GM12878 (cell line): ENCODE data around the gene STKLD1. TPM values are rescaled to one million over a fixed set of nuclear protein-coding genes. Genes with fewer than 3 reads are reported as not detected.

Source experiments
- ATAC-seq: fragments of 200-7000 bp; cut with Tn5 transposase; 3 replicates; pipeline ENCODE4 v1.9.1; 2020; ENCODE audit warnings: mild to moderate bottlenecking, moderate library complexity
- BruUV-seq: library from RNA; stranded (reverse); fragments of 400-500 nt; replicated peaks from 2 replicates; lab custom pipeline; 2021; lab: Mats Ljungman, UMichigan
- CTCF ChIA-PET: fragments of 300-600 bp; sonication (Branson Sonifier 250); formaldehyde crosslinking; extraction: SDS; loops from one replicate; lab custom pipeline; 2021; ENCODE audit warnings: inconsistent platforms; lab: Yijun Ruan, JAX
- POLR2A ChIA-PET: fragments of 350-600 bp; formaldehyde crosslinking; extraction: SDS; loops from one replicate; lab custom pipeline; 2021; ENCODE audit warnings: inconsistent platforms; lab: Charles Lee
- RAD21 ChIA-PET: fragments of 300-600 bp; sonication (Branson Sonifier 250); formaldehyde crosslinking; loops from one replicate; lab custom pipeline; 2023; ENCODE audit warnings: antibody characterized with exemption; ENCODE audit not compliant: unreplicated experiment; lab: Charles Lee
- SMC1A ChIA-PET: fragments of 300-600 bp; sonication (Branson Sonifier 250); formaldehyde crosslinking; loops from one replicate; lab custom pipeline; 2023; ENCODE audit not compliant: unreplicated experiment, uncharacterized antibody; lab: Charles Lee
- DNase-seq: peaks from one replicate; pipeline ENCODE4 v3.0.0-alpha.2; 2011; ENCODE audit warnings: low read depth, low spot score
- FAIRE-seq: peaks from 3 replicates; lab custom pipeline; 2011; peaks lifted over from hg19 to GRCh38; lab: Jason Lieb, UNC
- H2AFZ ChIP-seq: 2 replicates; pipeline ENCODE4 v1.6.0; 2011; ENCODE audit warnings: low read depth, low read length, control low read depth; ENCODE audit not compliant: control insufficient read depth
- H3K27ac ChIP-seq: 2 replicates; pipeline ENCODE4 v1.5.1; 2011; ENCODE audit warnings: control low read depth; ENCODE audit not compliant: control insufficient read depth, insufficient read depth
- H3K27me3 ChIP-seq, 2 experiments: replicated peaks in 1 of 2; 2 replicates each; pipeline versions ENCODE4 v1.6.0 to v1.6.1; 2011; ENCODE audit warnings: low read length in 1 of 2; ENCODE audit not compliant: control insufficient read depth in 2 of 2, insufficient read depth in 2 of 2
- H3K36me3 ChIP-seq, 2 experiments: 2 replicates each; pipeline ENCODE4 v1.5.1; 2011; ENCODE audit warnings: low read length in 1 of 2; ENCODE audit not compliant: control insufficient read depth in 2 of 2, insufficient read depth in 2 of 2
- H3K4me1 ChIP-seq: 2 replicates; pipeline ENCODE4 v1.6.1; 2011; ENCODE audit warnings: mild to moderate bottlenecking, low read length, moderate library complexity, mixed read lengths; ENCODE audit not compliant: control insufficient read depth, insufficient read depth
- H3K4me2 ChIP-seq: 2 replicates; pipeline ENCODE4 v1.6.0; 2011; ENCODE audit warnings: control low read depth; ENCODE audit not compliant: control insufficient read depth, insufficient read depth
- H3K4me3 ChIP-seq: fragments of 200-600 bp; sonication (generic); 2 replicates; pipeline ENCODE4 v1.5.1; 2016
- H3K79me2 ChIP-seq: 2 replicates; pipeline ENCODE4 v1.6.0; 2011; ENCODE audit warnings: low read length; ENCODE audit not compliant: control insufficient read depth, insufficient read depth
- H3K9ac ChIP-seq: 2 replicates; pipeline ENCODE4 v1.8.0; 2011; ENCODE audit warnings: low read length, control low read depth, mixed read lengths; ENCODE audit not compliant: control insufficient read depth, insufficient read depth
- H3K9me3 ChIP-seq: replicated peaks from 3 replicates; pipeline ENCODE4 v1.5.1; 2011; ENCODE audit warnings: mild to moderate bottlenecking, low read length; ENCODE audit not compliant: control insufficient read depth, insufficient read depth
- H4K20me1 ChIP-seq: 2 replicates; pipeline ENCODE4 v1.6.0; 2011; ENCODE audit not compliant: control insufficient read depth, insufficient read depth
- CBFB ChIP-seq: IDR thresholded peaks from 2 replicates; pipeline ENCODE4 v1.6.1; 2016; ENCODE audit warnings: antibody characterized with exemption, low read depth
- CEBPB ChIP-seq, 2 experiments: fragments of 150-350 bp in 1 of 2; IDR thresholded peaks; 2 replicates each; pipeline ENCODE4 v1.6.1; 2012 to 2014; ENCODE audit warnings: low read depth in 2 of 2, low read length in 2 of 2, borderline replicate concordance in 1 of 2, inconsistent platforms in 1 of 2
- EZH2 ChIP-seq: IDR thresholded peaks from 2 replicates; pipeline ENCODE4 v1.6.1; 2012; ENCODE audit warnings: low read depth, mild to moderate bottlenecking, control low read depth, inconsistent platforms, low read length, borderline replicate concordance; ENCODE audit not compliant: control insufficient read depth
- FOS ChIP-seq: IDR thresholded peaks from 3 replicates; pipeline ENCODE4 v1.6.1; 2011; ENCODE audit warnings: borderline replicate concordance; ENCODE audit not compliant: insufficient read length; ENCODE audit errors: extremely low read depth
- KAT2A ChIP-seq: conservative IDR thresholded peaks from 2 replicates; pipeline ENCODE4 v1.6.1; 2011; ENCODE audit warnings: low read depth, low read length; ENCODE audit not compliant: control insufficient read depth
- KLF5 ChIP-seq: fragments of 450-650 bp; IDR thresholded peaks from 2 replicates; pipeline ENCODE4 v1.6.1; 2014; ENCODE audit warnings: mild to moderate bottlenecking; ENCODE audit not compliant: partially characterized antibody
- MTA3 ChIP-seq: IDR thresholded peaks from 2 replicates; pipeline ENCODE4 v1.6.1; 2012; ENCODE audit warnings: low read length, inconsistent platforms, borderline replicate concordance
- NFXL1 ChIP-seq: fragments of 450-650 bp; IDR thresholded peaks from 2 replicates; pipeline ENCODE4 v1.6.1; 2017; ENCODE audit warnings: antibody characterized with exemption, mild to moderate bottlenecking, borderline replicate concordance
- NKRF ChIP-seq: fragments of 450-650 bp; conservative IDR thresholded peaks from 2 replicates; pipeline ENCODE4 v1.6.1; 2017; ENCODE audit warnings: mild to moderate bottlenecking, moderate library complexity
- RAD21 ChIP-seq: IDR thresholded peaks from 2 replicates; pipeline ENCODE4 v1.6.1; 2011; ENCODE audit warnings: mild to moderate bottlenecking, low read depth, low read length, moderate library complexity; ENCODE audit not compliant: insufficient read depth
- RBBP5 ChIP-seq: fragments of 200-600 bp; sonication (generic); conservative IDR thresholded peaks from 2 replicates; pipeline ENCODE4 v1.6.1; 2016
- SKIL ChIP-seq: fragments of 450-650 bp; IDR thresholded peaks from 2 replicates; pipeline ENCODE4 v1.6.1; 2017; ENCODE audit warnings: mild to moderate bottlenecking, low read depth, inconsistent platforms; ENCODE audit not compliant: poor library complexity, severe bottlenecking
- SREBF2 ChIP-seq: IDR thresholded peaks from 2 replicates; pipeline ENCODE4 v1.6.1; 2012; ENCODE audit warnings: mild to moderate bottlenecking, low read length
- SUZ12 ChIP-seq: fragments of 200-600 bp; sonication (generic); IDR thresholded peaks from one replicate; pipeline ENCODE4 v1.6.1; 2018; ENCODE audit warnings: antibody characterized with exemption, mild to moderate bottlenecking; ENCODE audit not compliant: unreplicated experiment
- ZBTB40 ChIP-seq: fragments of 450-650 bp; IDR thresholded peaks from 2 replicates; pipeline ENCODE4 v1.6.1; 2016; ENCODE audit warnings: mild to moderate bottlenecking, moderate library complexity, borderline replicate concordance
- ZNF274 ChIP-seq: IDR thresholded peaks from one replicate; pipeline ENCODE4 v1.8.0; 2011; ENCODE audit not compliant: insufficient read length, insufficient read depth
- WGBS: methylation state at CpG from one replicate; pipeline ENCODE4 v1.1.6; 2016; ENCODE audit warnings: low lambda C conversion rate; ENCODE audit not compliant: insufficient replicate concordance, insufficient coverage; ENCODE audit errors: missing lambda C conversion rate; 5-methylcytosine and 5-hydroxymethylcytosine counted together
- in situ Hi-C: fragments of 300-500 bp; cut with MboI; formaldehyde crosslinking; loops from 9 replicates; pipeline ENCODE4 v1.14.3; 2018; ENCODE audit warnings: mixed read lengths
- intact Hi-C: fragments of 100-400 bp; cut with micrococcal nuclease; formaldehyde crosslinking; loops from one replicate; pipeline ENCODE4 v1.14.2; 2022; ENCODE audit not compliant: unreplicated experiment
- polyA plus RNA-seq, 11 experiments: library from polyadenylated mRNA; depleted of rRNA in 4 of 11; unstranded in 6 of 11; stranded (reverse) in 5 of 11; fragments of >200 nt; fragmentation: Nextera tagmentation in 4 of 11; fragmentation: Illumina TruSeq in 1 of 11; extraction: Ambion mirVana in 4 of 11; extraction: Trizol in 1 of 11; gene quantifications; 1 replicate in 1 of 11; 2 replicates in 10 of 11; pipeline versions ENCODE4 v1.2.1 to v1.2.3, GENCODE V29; 2011 to 2016; ENCODE audit warnings: inconsistent platforms in 2 of 11, missing spikeins in 2 of 11, low read depth in 1 of 11
- total RNA-seq, 4 experiments: library from RNA; depleted of rRNA in 3 of 4; stranded (reverse); fragments of >200 nt in 3 of 4; fragmentation: Illumina TruSeq in 1 of 4; extraction: Trizol in 1 of 4; gene quantifications; 2 replicates each; pipeline versions ENCODE4 v1.2.1 to v1.2.3, GENCODE V29; 2013 to 2021

Gene STKLD1
- total and polyA plus RNA-seq, 10 of the 15 experiments (the other 5 are each of a cell fraction or from before 2014, with no cell fraction given), result 0.07 to 0.40 (median 0.29) TPM; not detected in 4

- no TSS peak for BruUV-seq
- ChIA-PET SMC1A (interaction anchor here (1.1 to 1.3 kb wide), 2 partner anchors 79 to 143 kb away, joined by 3 read pairs; no protein-coding TSS in a partner anchor), CTCF (interaction anchor here (1.0 to 1.7 kb wide), 2 partner anchors 95 to 152 kb away, joined by 3 to 4 read pairs; no protein-coding TSS in a partner anchor), RAD21 (no interaction called here), POLR2A (interaction anchor here (2.0 kb wide), 1 partner anchor 38 kb away, joined by 8 read pairs; no protein-coding TSS in a partner anchor)
- Histone ChIP-seq H4K20me1 (no peaks in the 10 kb centered on the region), H3K9ac (no peak overlapping the region), H3K36me3 (peaks cover 14 to 24% of the 10 kb centered on the region in 2 experiments; a peak in 3 of 4 replicates), H2AFZ (no peak overlapping the region), H3K27me3 (no peaks in the 10 kb centered on the region), H3K27ac (no peak overlapping the region), H3K79me2 (peaks cover 30% of the 10 kb centered on the region), H3K4me2 (peak overlapping the region; percentile 45; the same call in 1 of the 2 replicates), H3K9me3 (no peaks in the 10 kb centered on the region), H3K4me3 (peak overlapping the region; percentile 98), H3K4me1 (no peaks in the 10 kb centered on the region; the same call in 1 of the 2 replicates)
- ATAC-seq (no peak), FAIRE-seq (no peak), DNase-seq (no peak)
- intact Hi-C loops, result no loop called here
- in situ Hi-C loops, result no loop called here
- 95% methylated on average over 6 of the region's 6 CpGs for WGBS
- no peak for TF ChIP-seq CBFB
- TF ChIP-seq KAT2A, result no peak
- no peak for TF ChIP-seq ZNF274
- TF ChIP-seq CEBPB (IDR thresholded peaks at IDR 0.05; ENCODE audit: borderline replicate concordance in 1 of 2, low read depth in 2 of 2, low read length in 2 of 2), result no peak
- TF ChIP-seq MTA3, result no peak
- no peak for TF ChIP-seq KLF5
- no peak for TF ChIP-seq FOS
- TF ChIP-seq SKIL, result no peak
- no peak for TF ChIP-seq RBBP5
- TF ChIP-seq EZH2, result no peak
- no peak for TF ChIP-seq RAD21
- TF ChIP-seq NFXL1, result no peak
- no peak for TF ChIP-seq SUZ12
- no peak for TF ChIP-seq ZBTB40
- no peak for TF ChIP-seq NKRF
- no peak for TF ChIP-seq SREBF2
Measured at GRCh38 chr9:133334161-133334560, 42.0 kb upstream of the STKLD1 start.
